ENCODE measurements around the gene OR9K2.

- TF ChIP-seq ZNF24 (IDR thresholded peaks at IDR 0.05) (no peak), ZBTB20 (CRISPR knock-in tag; IDR thresholded peaks at IDR 0.05; ENCODE audit: borderline replicate concordance, low read depth) (no peak), RNF2 (conservative IDR thresholded peaks at IDR 0.05; ENCODE audit: low read depth) (no peak), SMAD9 (CRISPR knock-in tag; IDR thresholded peaks at IDR 0.05) (no peak), ZNF136 (CRISPR knock-in tag; IDR thresholded peaks at IDR 0.05; ENCODE audit: low read depth) (no peak), CREM (IDR thresholded peaks at IDR 0.05) (no peak), CREM (CRISPR knock-in tag; IDR thresholded peaks at IDR 0.05) (no peak), TRIM24 (CRISPR knock-in tag; IDR thresholded peaks at IDR 0.05) (no peak)
- TF ChIP-seq, protein P1, sequence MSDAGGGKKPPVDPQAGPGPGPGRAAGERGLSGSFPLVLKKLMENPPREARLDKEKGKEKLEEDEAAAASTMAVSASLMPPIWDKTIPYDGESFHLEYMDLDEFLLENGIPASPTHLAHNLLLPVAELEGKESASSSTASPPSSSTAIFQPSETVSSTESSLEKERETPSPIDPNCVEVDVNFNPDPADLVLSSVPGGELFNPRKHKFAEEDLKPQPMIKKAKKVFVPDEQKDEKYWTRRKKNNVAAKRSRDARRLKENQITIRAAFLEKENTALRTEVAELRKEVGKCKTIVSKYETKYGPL (CRISPR knock-in tag; IDR thresholded peaks at IDR 0.05), result no peak
These were observed 16.7 kb downstream of the OR9K2 start for GRCh38 chr12:55142669-55143565.

All from HepG2 (cell line).